ENCODE results near the gene TFDP2. TPM values are rescaled to one million over a fixed set of nuclear protein-coding genes. Genes with fewer than 3 reads are reported as not detected.

The TFDP2 gene
- total RNA-seq, 1 experiment from 2014 or later = 76.0 TPM

- Histone ChIP-seq H3K4me1 (ENCODE audit: insufficient read depth, low read length) (no peaks in the 10 kb centered on the region), H3K56ac (ENCODE audit: insufficient read length, low read depth, low read length) (no peak overlapping the region), H2BK120ac (ENCODE audit: low read depth, low read length, poor library complexity, severe bottlenecking) (no peak overlapping the region), H3T11ph (ENCODE audit: low read length) (no peak overlapping the region), H3K23ac (ENCODE audit: insufficient read length, low read depth, low read length) (no peak overlapping the region), H3K18ac (ENCODE audit: insufficient read length, low read depth, low read length) (no peak overlapping the region), H4K5ac (ENCODE audit: insufficient read length, low read depth, low read length) (no peak overlapping the region), H2AFZ (ENCODE audit: low read length) (no peak overlapping the region), H4K20me1 (ENCODE audit: control insufficient read depth, insufficient read depth, insufficient read length) (no peaks in the 10 kb centered on the region), H2BK12ac (ENCODE audit: insufficient read length, low read depth, low read length) (no peak overlapping the region), H2BK5ac (ENCODE audit: insufficient read length, low read length) (no peak overlapping the region), H3K79me2 (ENCODE audit: insufficient read depth, low read length) (no peaks in the 10 kb centered on the region), H4K91ac (ENCODE audit: insufficient read length, low read depth, low read length) (no peak overlapping the region), H3K9ac (ENCODE audit: extremely low read depth, insufficient read length, low read length) (no peak overlapping the region), H3K79me1 (ENCODE audit: insufficient read depth, low read depth, low read length, poor library complexity, severe bottlenecking) (no peaks in the 10 kb centered on the region), H3K4me2 (ENCODE audit: insufficient read depth, insufficient read length, low read length) (no peak overlapping the region), H3K14ac (ENCODE audit: insufficient read depth, low read length) (no peak overlapping the region), H3K4ac (ENCODE audit: low read depth, low read length) (no peak overlapping the region), H3K9me3 (ENCODE audit: control insufficient read depth, low read depth, low read length) (no peaks in the 10 kb centered on the region), H3K27ac (ENCODE audit: insufficient read length, low read depth, low read length) (no peak overlapping the region), H3K23me2 (ENCODE audit: insufficient read length, low read depth, low read length, poor library complexity, severe bottlenecking) (no peaks in the 10 kb centered on the region), H3K27me3 (ENCODE audit: insufficient read depth, low read length) (no peaks in the 10 kb centered on the region), H2AK5ac (ENCODE audit: insufficient read length, low read length) (no peak overlapping the region), H4K8ac (replicated peaks; ENCODE audit: insufficient read length, low read depth, low read length) (no peak overlapping the region), H2BK15ac (ENCODE audit: low read depth, low read length) (no peak overlapping the region), H2BK20ac (ENCODE audit: low read depth, low read length, poor library complexity, severe bottlenecking) (no peak overlapping the region)
- H3K27ac Mint-ChIP-seq = no peak overlapping the region
- peaks cover 0 to 3% of the 10 kb centered on the region in 2 experiments; a peak in 1 of 5 replicates for H3K9me3 Mint-ChIP-seq
- no peak overlapping the region for H3K4me3 Mint-ChIP-seq
- peaks cover 6 to 10% of the 10 kb centered on the region in 2 experiments for H3K4me1 Mint-ChIP-seq
- H3K36me3 Mint-ChIP-seq (ENCODE audit: insufficient read depth in 1 of 3, low read depth in 3 of 3) = peaks cover 0 to 5% (median 0%) of the 10 kb centered on the region in 3 experiments; a peak in 3 of 7 replicates
- no peak for DNase-seq
- no peak for TF ChIP-seq CTCF (conservative IDR thresholded peaks at IDR 0.05)
- H3K27me3 Mint-ChIP-seq (ENCODE audit: low read depth) = no peaks in the 10 kb centered on the region
Measured at GRCh38 chr3:142081178-142081577, 68.2 kb downstream of the TFDP2 start.
